HEK293 (cell line): ENCODE measurements around the gene MTHFD1L.

Experiments
- CTCF ChIA-PET: fragments of 350-600 bp; formaldehyde crosslinking; extraction: SDS; loops from one replicate; lab custom pipeline; 2021; ENCODE audit warnings: antibody characterized with exemption; lab: Yijun Ruan, JAX
- POLR2A ChIA-PET: fragments of 300-600 bp; formaldehyde crosslinking; extraction: SDS; loops from one replicate; lab custom pipeline; 2020; ENCODE audit warnings: antibody characterized with exemption, inconsistent platforms; lab: Yijun Ruan, JAX
- H3K27ac ChIP-seq: fragments of 200-500 bp; sonication (Bioruptor generic); 2 replicates; pipeline ENCODE4 v1.5.1; 2014; ENCODE audit warnings: low read depth, low read length, control low read depth, inconsistent platforms; ENCODE audit errors: extremely low read depth
- H3K36me3 ChIP-seq, 2 experiments: fragments of 200-500 bp in 1 of 2; sonication (Bioruptor generic) in 1 of 2; 1 replicate in 1 of 2; 2 replicates in 1 of 2; pipeline ENCODE4 v1.5.1; 2014 to 2017; ENCODE audit warnings: inconsistent platforms in 2 of 2, low read length in 2 of 2; ENCODE audit not compliant: control insufficient read depth in 2 of 2, insufficient read depth in 1 of 2
- H3K4me1 ChIP-seq: fragments of 200-500 bp; sonication (Bioruptor generic); 2 replicates; pipeline ENCODE4 v1.5.1; 2014; ENCODE audit warnings: mild to moderate bottlenecking, low read length, inconsistent platforms; ENCODE audit not compliant: control insufficient read depth, insufficient read depth
- H3K4me3 ChIP-seq: 2 replicates; pipeline ENCODE4 v1.5.1; 2011; ENCODE audit warnings: low read depth, mild to moderate bottlenecking, control low read depth, low read length, moderate library complexity
- H3K9me3 ChIP-seq: fragments of 200-500 bp; sonication (Bioruptor generic); 2 replicates; pipeline ENCODE4 v1.5.1; 2014; ENCODE audit warnings: low read depth, low read length, inconsistent platforms; ENCODE audit not compliant: control insufficient read depth, insufficient read depth
- MEIS1 ChIP-seq: sonication (generic); formaldehyde crosslinking; IDR thresholded peaks from 2 replicates; pipeline ENCODE4 v1.8.1; 2022; ENCODE audit warnings: missing genetic modification reagents, mild to moderate bottlenecking, borderline replicate concordance
- PRDM2 ChIP-seq: fragments of 450-650 bp; formaldehyde crosslinking; IDR thresholded peaks from 2 replicates; pipeline ENCODE4 v1.5.1; 2016; ENCODE audit warnings: missing biosample characterization, missing genetic modification characterization, borderline replicate concordance
- PRDM6 ChIP-seq: fragments of 450-650 bp; formaldehyde crosslinking; IDR thresholded peaks from 2 replicates; pipeline ENCODE4 v1.5.1; 2017; ENCODE audit warnings: missing biosample characterization, missing genetic modification characterization
- ZBTB17 ChIP-seq: fragments of 450-650 bp; formaldehyde crosslinking; IDR thresholded peaks from 2 replicates; pipeline ENCODE4 v1.5.1; 2016; ENCODE audit warnings: missing biosample characterization, missing genetic modification characterization
- ZNF146 ChIP-seq: fragments of 450-650 bp; formaldehyde crosslinking; IDR thresholded peaks from 2 replicates; pipeline ENCODE4 v1.5.1; 2016; ENCODE audit warnings: missing biosample characterization, missing genetic modification characterization
- ZNF214 ChIP-seq: fragments of 450-650 bp; formaldehyde crosslinking; IDR thresholded peaks from 2 replicates; pipeline ENCODE4 v1.5.1; 2017; ENCODE audit warnings: missing biosample characterization, mild to moderate bottlenecking, missing genetic modification characterization, borderline replicate concordance
- ZNF350 ChIP-seq: fragments of 450-650 bp; formaldehyde crosslinking; IDR thresholded peaks from 2 replicates; pipeline ENCODE4 v1.5.0; 2017; ENCODE audit warnings: missing biosample characterization, mild to moderate bottlenecking, missing genetic modification characterization
- ZNF488 ChIP-seq: fragments of 450-650 bp; formaldehyde crosslinking; IDR thresholded peaks from 2 replicates; pipeline ENCODE4 v1.5.1; 2016; ENCODE audit warnings: missing biosample characterization, missing genetic modification characterization
- ZSCAN18 ChIP-seq: fragments of 450-650 bp; formaldehyde crosslinking; IDR thresholded peaks from 2 replicates; pipeline ENCODE4 v1.5.1; 2016; ENCODE audit warnings: missing biosample characterization, missing genetic modification characterization

Gene MTHFD1L

GRCh38 chr6:151063352-151063751 is 197.8 kb downstream of the MTHFD1L start:
- no peak overlapping the region for H3K27ac ChIP-seq
- CTCF ChIA-PET = interaction anchor here (1.8 kb wide), 1 partner anchor 262 kb away, joined by 10 read pairs; no protein-coding TSS in a partner anchor

More at GRCh38 chr6:151063352-151063751, 197.8 kb downstream of the MTHFD1L start:
- POLR2A ChIA-PET = no interaction called here
- Histone ChIP-seq H3K4me1 (peaks cover 10% of the 10 kb centered on the region), H3K36me3 (no peaks in the 10 kb centered on the region; a peak in 1 of 3 replicates), H3K9me3 (no peaks in the 10 kb centered on the region), H3K4me3 (no peak overlapping the region)
- no peak for TF ChIP-seq ZBTB17 (tag by site-specific recombination)
- TF ChIP-seq PRDM2 = no peak
- TF ChIP-seq ZSCAN18 (tag by site-specific recombination) = no peak
- TF ChIP-seq PRDM6 (tag by site-specific recombination) = peak; percentile 51; the same call in 1 of the 2 replicates
- TF ChIP-seq ZNF488 (tag by site-specific recombination) = no peak
- peak; percentile 31; the same call in 1 of the 2 replicates for TF ChIP-seq ZNF350 (tag by site-specific recombination)
- TF ChIP-seq ZNF146 = no peak
- peak; percentile 81; the same call in 1 of the 2 replicates for TF ChIP-seq MEIS1 (CRISPR knock-in tag)
- no peak for TF ChIP-seq ZNF214
